ENCODE measurements around the gene INPP5F.

The INPP5F gene

DNA sequence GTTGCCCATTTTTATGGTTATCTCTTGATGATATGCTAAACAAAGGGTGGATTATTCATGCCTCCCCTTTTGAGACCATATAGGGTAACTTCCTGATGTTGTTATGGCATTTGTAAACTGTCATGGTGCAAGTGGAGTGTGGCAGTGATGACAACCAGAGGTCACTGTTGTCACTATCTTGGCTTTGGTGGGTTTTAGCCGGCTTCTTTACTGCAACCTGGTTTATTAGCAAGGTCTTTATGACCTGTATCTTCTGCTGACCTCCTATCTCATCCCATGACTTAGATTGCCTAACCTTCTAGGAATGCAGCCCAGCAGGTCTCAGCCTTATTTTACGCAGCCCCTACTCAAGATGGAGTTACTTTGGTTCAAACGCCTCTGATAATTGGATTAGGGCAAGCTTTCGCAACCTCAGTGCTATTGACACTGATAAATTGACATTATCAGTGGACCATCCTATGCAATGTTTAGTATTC is 37.8 kb upstream of the INPP5F start:
- H3K4me3 ChIP-seq (ENCODE audit: low read depth, low read length), result peak overlapping the region; percentile 77
- peak overlapping the region; percentile 98 for H3K27ac ChIP-seq (ENCODE audit: low read depth, low read length)

DNA sequence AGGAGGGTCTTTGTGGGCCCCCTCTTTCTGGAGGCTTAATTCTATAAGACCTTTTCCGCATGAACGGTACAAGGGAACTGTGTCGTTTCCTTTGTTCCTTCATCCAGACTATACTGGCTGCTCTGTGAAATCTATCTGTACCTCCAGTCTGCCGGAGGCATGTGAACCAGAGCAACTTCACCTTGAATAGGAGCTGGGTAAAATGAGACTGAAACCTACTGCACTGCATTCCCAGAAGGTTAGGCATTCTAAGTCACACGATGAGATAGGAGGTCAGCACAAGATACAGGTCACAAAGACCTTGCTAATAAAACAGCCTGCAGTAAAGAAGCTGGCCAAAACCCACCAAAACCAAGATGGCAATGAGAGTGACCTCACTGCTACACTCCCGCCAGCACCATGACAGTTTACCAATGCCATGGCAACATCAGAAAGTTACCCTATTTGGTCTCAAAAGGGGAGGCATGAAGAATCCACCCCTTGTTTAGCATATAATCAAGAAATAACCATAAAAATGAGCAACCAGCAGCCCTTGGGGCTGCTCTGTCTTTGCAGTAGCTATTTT is 36.8 kb upstream of the INPP5F start:
- Histone ChIP-seq H3K27me3 (ENCODE audit: control insufficient read depth, insufficient read depth, low read length) (no peaks in the 10 kb centered on the region), H3K4me1 (ENCODE audit: control insufficient read depth, insufficient read depth, low read length) (peaks cover 24% of the 10 kb centered on the region), H3K4me3 (ENCODE audit: low read depth, low read length) (0 out of 2 replicates have a peak overlapping the region, but pooled peaks have one; percentile 77), H3K36me3 (ENCODE audit: control insufficient read depth, insufficient read depth, low read length) (no peaks in the 10 kb centered on the region), H3K9me3 (ENCODE audit: control insufficient read depth, insufficient read depth, low read length) (no peaks in the 10 kb centered on the region), H3K9ac (ENCODE audit: low read depth, low read length) (peak overlapping the region; percentile 79), H3K27ac (ENCODE audit: low read depth, low read length) (peak overlapping the region; percentile 98)

More for the DNA sequence above, 37.8 kb upstream of the INPP5F start:
- no peaks in the 10 kb centered on the region for H3K27me3 ChIP-seq (ENCODE audit: control insufficient read depth, insufficient read depth, low read length)
- peak overlapping the region; percentile 79 for H3K9ac ChIP-seq (ENCODE audit: low read depth, low read length)
- no peaks in the 10 kb centered on the region for H3K9me3 ChIP-seq (ENCODE audit: control insufficient read depth, insufficient read depth, low read length)
- no peaks in the 10 kb centered on the region for H3K36me3 ChIP-seq (ENCODE audit: control insufficient read depth, insufficient read depth, low read length)
- peaks cover 24% of the 10 kb centered on the region for H3K4me1 ChIP-seq (ENCODE audit: control insufficient read depth, insufficient read depth, low read length)

- no peaks in the 10 kb centered on the region for H3K36me3 ChIP-seq (ENCODE audit: control insufficient read depth, insufficient read depth, low read length)
- H3K9ac ChIP-seq (ENCODE audit: low read depth, low read length), result no peak overlapping the region
- H3K9me3 ChIP-seq (ENCODE audit: control insufficient read depth, insufficient read depth, low read length), result no peaks in the 10 kb centered on the region
- H3K27me3 ChIP-seq (ENCODE audit: control insufficient read depth, insufficient read depth, low read length), result no peaks in the 10 kb centered on the region
- H3K27ac ChIP-seq (ENCODE audit: low read depth, low read length), result no peak overlapping the region
- H3K4me1 ChIP-seq (ENCODE audit: control insufficient read depth, insufficient read depth, low read length), result peaks cover 22% of the 10 kb centered on the region
- H3K4me3 ChIP-seq (ENCODE audit: low read depth, low read length), result no peak overlapping the region
Observed at GRCh38 chr10:119691726-119692125, 34.1 kb upstream of the INPP5F start.

DNA sequence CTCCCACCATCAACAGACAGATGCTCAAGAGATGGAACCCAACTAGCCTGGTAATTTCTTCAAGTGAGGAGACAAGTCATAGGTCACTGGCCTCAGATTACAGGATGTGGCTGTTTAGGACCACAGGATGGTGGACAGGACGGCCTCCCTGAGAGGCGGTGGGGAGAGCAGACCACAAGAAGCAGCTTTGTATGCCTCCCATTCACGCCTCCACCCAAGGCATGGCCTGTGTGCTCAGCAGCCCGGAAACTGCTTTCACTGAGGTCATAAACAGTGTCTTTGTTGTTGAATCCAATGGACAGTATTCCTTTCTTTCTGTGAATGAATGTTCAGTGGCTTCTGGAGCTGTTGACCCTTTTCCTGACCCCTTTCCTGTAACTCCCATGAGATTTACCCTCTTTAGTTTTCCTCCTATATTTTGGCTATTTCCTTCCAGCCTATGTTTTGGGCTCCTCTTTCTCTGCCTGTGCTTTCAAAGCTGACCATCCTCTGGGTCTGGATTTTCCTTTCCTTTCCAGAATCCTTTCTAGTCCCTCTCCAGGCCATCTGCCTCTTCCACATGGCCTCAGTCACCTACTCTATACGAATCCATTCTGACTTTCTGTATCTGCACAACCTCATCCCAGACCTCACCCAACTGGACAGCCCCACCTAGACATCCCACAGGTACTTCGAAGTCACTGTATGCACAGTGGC is 32.4 kb upstream of the INPP5F start:
- Histone ChIP-seq H3K4me3 (ENCODE audit: low read depth, low read length) (no peak overlapping the region), H3K9ac (ENCODE audit: low read depth, low read length) (no peak overlapping the region), H3K4me1 (ENCODE audit: control insufficient read depth, insufficient read depth, low read length) (peaks cover 8% of the 10 kb centered on the region), H3K27ac (ENCODE audit: low read depth, low read length) (no peak overlapping the region), H3K36me3 (ENCODE audit: control insufficient read depth, insufficient read depth, low read length) (no peaks in the 10 kb centered on the region), H3K27me3 (ENCODE audit: control insufficient read depth, insufficient read depth, low read length) (no peaks in the 10 kb centered on the region), H3K9me3 (ENCODE audit: control insufficient read depth, insufficient read depth, low read length) (no peaks in the 10 kb centered on the region)

- H3K27ac ChIP-seq (ENCODE audit: low read depth, low read length), result no peak overlapping the region
- H3K27me3 ChIP-seq (ENCODE audit: control insufficient read depth, insufficient read depth, low read length), result no peaks in the 10 kb centered on the region
- H3K4me3 ChIP-seq (ENCODE audit: low read depth, low read length), result no peak overlapping the region
- no peaks in the 10 kb centered on the region for H3K36me3 ChIP-seq (ENCODE audit: control insufficient read depth, insufficient read depth, low read length)
- no peaks in the 10 kb centered on the region for H3K4me1 ChIP-seq (ENCODE audit: control insufficient read depth, insufficient read depth, low read length)
- H3K9ac ChIP-seq (ENCODE audit: low read depth, low read length), result no peak overlapping the region
- no peaks in the 10 kb centered on the region for H3K9me3 ChIP-seq (ENCODE audit: control insufficient read depth, insufficient read depth, low read length)
Observed at GRCh38 chr10:119694608-119695007, 31.2 kb upstream of the INPP5F start.

- Histone ChIP-seq H3K27me3 (ENCODE audit: control insufficient read depth, insufficient read depth, low read length) (no peaks in the 10 kb centered on the region), H3K4me3 (ENCODE audit: low read depth, low read length) (no peak overlapping the region), H3K9ac (ENCODE audit: low read depth, low read length) (no peak overlapping the region), H3K27ac (ENCODE audit: low read depth, low read length) (no peak overlapping the region), H3K36me3 (ENCODE audit: control insufficient read depth, insufficient read depth, low read length) (no peaks in the 10 kb centered on the region), H3K9me3 (ENCODE audit: control insufficient read depth, insufficient read depth, low read length) (no peaks in the 10 kb centered on the region), H3K4me1 (ENCODE audit: control insufficient read depth, insufficient read depth, low read length) (peaks cover 7% of the 10 kb centered on the region)
Observed at GRCh38 chr10:119700321-119700954, 25.4 kb upstream of the INPP5F start.

- Histone ChIP-seq H3K9me3 (ENCODE audit: control insufficient read depth, insufficient read depth, low read length) (no peaks in the 10 kb centered on the region), H3K9ac (ENCODE audit: low read depth, low read length) (peak overlapping the region; percentile 6; the same call in 1 of the 2 replicates), H3K27me3 (ENCODE audit: control insufficient read depth, insufficient read depth, low read length) (no peaks in the 10 kb centered on the region), H3K36me3 (ENCODE audit: control insufficient read depth, insufficient read depth, low read length) (no peaks in the 10 kb centered on the region), H3K4me3 (ENCODE audit: low read depth, low read length) (no peak overlapping the region), H3K27ac (ENCODE audit: low read depth, low read length) (peak overlapping the region; percentile 17), H3K4me1 (ENCODE audit: control insufficient read depth, insufficient read depth, low read length) (peaks cover 7% of the 10 kb centered on the region)
Observed at GRCh38 chr10:119701861-119702260, 24.0 kb upstream of the INPP5F start.

DNA sequence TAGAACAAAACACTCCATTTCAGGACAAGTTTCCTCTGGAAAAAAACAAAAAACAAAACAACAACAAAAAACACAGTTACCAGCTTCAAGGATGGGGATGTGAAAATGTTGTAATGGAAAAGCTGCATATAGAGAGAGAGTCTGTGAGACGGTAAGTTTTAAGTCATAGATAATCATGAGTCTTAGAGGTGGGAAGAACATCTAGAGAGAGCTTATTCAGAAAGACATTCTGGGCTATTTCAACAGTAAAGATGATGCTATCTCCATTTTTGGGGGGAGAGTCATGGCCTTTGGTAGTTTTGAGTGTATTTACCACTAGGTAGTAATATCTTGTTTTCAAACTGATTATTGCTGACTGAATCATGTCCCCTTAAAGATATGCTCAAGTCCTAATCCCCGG is 23.3 kb upstream of the INPP5F start:
- H3K27ac ChIP-seq (ENCODE audit: low read depth, low read length), result no peak overlapping the region

GRCh38 chr10:119703903-119704508 is 21.8 kb upstream of the INPP5F start:
- peaks cover 7% of the 10 kb centered on the region for H3K4me1 ChIP-seq (ENCODE audit: control insufficient read depth, insufficient read depth, low read length)

More for the DNA sequence above, 23.3 kb upstream of the INPP5F start:
- Histone ChIP-seq H3K27me3 (ENCODE audit: control insufficient read depth, insufficient read depth, low read length) (no peaks in the 10 kb centered on the region), H3K4me1 (ENCODE audit: control insufficient read depth, insufficient read depth, low read length) (peaks cover 7% of the 10 kb centered on the region), H3K9me3 (ENCODE audit: control insufficient read depth, insufficient read depth, low read length) (peaks cover 2% of the 10 kb centered on the region; the same call in 1 of the 2 replicates), H3K36me3 (ENCODE audit: control insufficient read depth, insufficient read depth, low read length) (no peaks in the 10 kb centered on the region), H3K4me3 (ENCODE audit: low read depth, low read length) (no peak overlapping the region), H3K9ac (ENCODE audit: low read depth, low read length) (no peak overlapping the region)

GRCh38 chr10:119705434-119705831 is 20.4 kb upstream of the INPP5F start:
- H3K9ac ChIP-seq (ENCODE audit: low read depth, low read length), result no peak overlapping the region
- no peaks in the 10 kb centered on the region for H3K27me3 ChIP-seq (ENCODE audit: control insufficient read depth, insufficient read depth, low read length)
- H3K27ac ChIP-seq (ENCODE audit: low read depth, low read length), result no peak overlapping the region
- H3K9me3 ChIP-seq (ENCODE audit: control insufficient read depth, insufficient read depth, low read length), result peaks cover 4% of the 10 kb centered on the region; the same call in 1 of the 2 replicates
- no peaks in the 10 kb centered on the region for H3K36me3 ChIP-seq (ENCODE audit: control insufficient read depth, insufficient read depth, low read length)
- H3K4me3 ChIP-seq (ENCODE audit: low read depth, low read length), result no peak overlapping the region
- peaks cover 7% of the 10 kb centered on the region for H3K4me1 ChIP-seq (ENCODE audit: control insufficient read depth, insufficient read depth, low read length)

More at GRCh38 chr10:119703903-119704508, 21.8 kb upstream of the INPP5F start:
- H3K4me3 ChIP-seq (ENCODE audit: low read depth, low read length), result no peak overlapping the region
- H3K27me3 ChIP-seq (ENCODE audit: control insufficient read depth, insufficient read depth, low read length), result no peaks in the 10 kb centered on the region
- no peaks in the 10 kb centered on the region for H3K36me3 ChIP-seq (ENCODE audit: control insufficient read depth, insufficient read depth, low read length)
- peaks cover 4% of the 10 kb centered on the region; the same call in 1 of the 2 replicates for H3K9me3 ChIP-seq (ENCODE audit: control insufficient read depth, insufficient read depth, low read length)
- no peak overlapping the region for H3K27ac ChIP-seq (ENCODE audit: low read depth, low read length)
- no peak overlapping the region for H3K9ac ChIP-seq (ENCODE audit: low read depth, low read length)
